HEK293 (cell line): ENCODE results near the gene DIP2B.
"Not testable (repeated sequence)": the region's sequence is repeated elsewhere in the genome, so short reads cannot be mapped to it uniquely, and the experiment has no call there.

Experiments
- CTCF ChIA-PET: fragments of 350-600 bp; formaldehyde crosslinking; extraction: SDS; loops from one replicate; lab custom pipeline; 2021; ENCODE audit warnings: antibody characterized with exemption; lab: Yijun Ruan, JAX
- POLR2A ChIA-PET: fragments of 300-600 bp; formaldehyde crosslinking; extraction: SDS; loops from one replicate; lab custom pipeline; 2020; ENCODE audit warnings: antibody characterized with exemption, inconsistent platforms; lab: Yijun Ruan, JAX
- H3K27ac ChIP-seq: fragments of 200-500 bp; sonication (Bioruptor generic); 2 replicates; pipeline ENCODE4 v1.5.1; 2014; ENCODE audit warnings: low read depth, low read length, control low read depth, inconsistent platforms; ENCODE audit errors: extremely low read depth
- H3K36me3 ChIP-seq, 2 experiments: fragments of 200-500 bp in 1 of 2; sonication (Bioruptor generic) in 1 of 2; 1 replicate in 1 of 2; 2 replicates in 1 of 2; pipeline ENCODE4 v1.5.1; 2014 to 2017; ENCODE audit warnings: inconsistent platforms in 2 of 2, low read length in 2 of 2; ENCODE audit not compliant: control insufficient read depth in 2 of 2, insufficient read depth in 1 of 2
- H3K4me1 ChIP-seq: fragments of 200-500 bp; sonication (Bioruptor generic); 2 replicates; pipeline ENCODE4 v1.5.1; 2014; ENCODE audit warnings: mild to moderate bottlenecking, low read length, inconsistent platforms; ENCODE audit not compliant: control insufficient read depth, insufficient read depth
- H3K4me3 ChIP-seq: 2 replicates; pipeline ENCODE4 v1.5.1; 2011; ENCODE audit warnings: low read depth, mild to moderate bottlenecking, control low read depth, low read length, moderate library complexity
- H3K9me3 ChIP-seq: fragments of 200-500 bp; sonication (Bioruptor generic); 2 replicates; pipeline ENCODE4 v1.5.1; 2014; ENCODE audit warnings: low read depth, low read length, inconsistent platforms; ENCODE audit not compliant: control insufficient read depth, insufficient read depth
- GLIS1 ChIP-seq: fragments of 450-650 bp; formaldehyde crosslinking; IDR thresholded peaks from 2 replicates; pipeline ENCODE4 v1.5.1; 2016; ENCODE audit warnings: missing biosample characterization, missing genetic modification characterization
- IKZF3 ChIP-seq: fragments of 450-650 bp; IDR thresholded peaks from 2 replicates; pipeline ENCODE4 v1.5.0; 2018; ENCODE audit warnings: missing biosample characterization, mild to moderate bottlenecking, missing genetic modification characterization, moderate library complexity
- KLF10 ChIP-seq: fragments of 450-650 bp; IDR thresholded peaks from 2 replicates; pipeline ENCODE4 v1.5.1; 2018; ENCODE audit warnings: missing biosample characterization, mild to moderate bottlenecking, missing genetic modification characterization
- KLF17 ChIP-seq: fragments of 450-650 bp; formaldehyde crosslinking; IDR thresholded peaks from 2 replicates; pipeline ENCODE4 v1.5.1; 2016; ENCODE audit warnings: missing biosample characterization, missing genetic modification characterization
- OSR2 ChIP-seq: fragments of 450-650 bp; formaldehyde crosslinking; IDR thresholded peaks from 2 replicates; pipeline ENCODE4 v1.5.1; 2016; ENCODE audit warnings: missing biosample characterization, missing genetic modification characterization
- REPIN1 ChIP-seq: fragments of 450-650 bp; formaldehyde crosslinking; IDR thresholded peaks from 2 replicates; pipeline ENCODE4 v1.5.1; 2017; ENCODE audit warnings: missing biosample characterization, missing genetic modification characterization, low read depth
- SCRT2 ChIP-seq: fragments of 450-650 bp; formaldehyde crosslinking; IDR thresholded peaks from 2 replicates; pipeline ENCODE4 v1.5.1; 2016; ENCODE audit warnings: missing biosample characterization, missing genetic modification characterization
- ZFP37 ChIP-seq: fragments of 450-650 bp; formaldehyde crosslinking; IDR thresholded peaks from 2 replicates; pipeline ENCODE4 v1.5.1; 2016; ENCODE audit warnings: missing biosample characterization, missing genetic modification characterization
- ZNF133 ChIP-seq: fragments of 450-650 bp; formaldehyde crosslinking; IDR thresholded peaks from 2 replicates; pipeline ENCODE4 v1.5.1; 2016; ENCODE audit warnings: missing biosample characterization, missing genetic modification characterization
- ZNF155 ChIP-seq: fragments of 450-650 bp; formaldehyde crosslinking; IDR thresholded peaks from 2 replicates; pipeline ENCODE4 v1.5.1; 2016; ENCODE audit warnings: missing biosample characterization, missing genetic modification characterization
- ZNF19 ChIP-seq: fragments of 450-650 bp; formaldehyde crosslinking; IDR thresholded peaks from 2 replicates; pipeline ENCODE4; 2016; ENCODE audit warnings: missing biosample characterization, missing genetic modification characterization, low read depth
- ZNF202 ChIP-seq: fragments of 450-650 bp; formaldehyde crosslinking; IDR thresholded peaks from 2 replicates; pipeline ENCODE4 v1.5.1; 2016; ENCODE audit warnings: missing biosample characterization, missing genetic modification characterization, borderline replicate concordance
- ZNF350 ChIP-seq: fragments of 450-650 bp; formaldehyde crosslinking; IDR thresholded peaks from 2 replicates; pipeline ENCODE4 v1.5.0; 2017; ENCODE audit warnings: missing biosample characterization, mild to moderate bottlenecking, missing genetic modification characterization
- ZNF354C ChIP-seq: fragments of 450-650 bp; formaldehyde crosslinking; IDR thresholded peaks from 2 replicates; pipeline ENCODE4 v1.5.1; 2016; ENCODE audit warnings: missing biosample characterization, missing genetic modification characterization, low read depth, borderline replicate concordance
- ZNF404 ChIP-seq: fragments of 450-650 bp; formaldehyde crosslinking; IDR thresholded peaks from 2 replicates; pipeline ENCODE4 v1.5.1; 2017; ENCODE audit warnings: missing biosample characterization, missing genetic modification characterization
- ZNF518A ChIP-seq: fragments of 450-650 bp; formaldehyde crosslinking; conservative IDR thresholded peaks from 2 replicates; pipeline ENCODE4 v1.5.1; 2016; ENCODE audit warnings: low read depth, missing biosample characterization, missing genetic modification characterization
- ZNF561 ChIP-seq: fragments of 450-650 bp; IDR thresholded peaks from 2 replicates; pipeline ENCODE4 v1.5.1; 2018; ENCODE audit warnings: missing biosample characterization, missing genetic modification characterization, borderline replicate concordance
- ZNF664 ChIP-seq: fragments of 450-650 bp; formaldehyde crosslinking; IDR thresholded peaks from 2 replicates; pipeline ENCODE4 v1.5.1; 2016; ENCODE audit warnings: missing biosample characterization, missing genetic modification characterization
- ZNF701 ChIP-seq: fragments of 450-650 bp; formaldehyde crosslinking; IDR thresholded peaks from 2 replicates; pipeline ENCODE4 v1.5.1; 2016; ENCODE audit warnings: missing biosample characterization, missing genetic modification characterization
- ZNF792 ChIP-seq: fragments of 450-650 bp; formaldehyde crosslinking; IDR thresholded peaks from 2 replicates; pipeline ENCODE4 v1.5.1; 2016; ENCODE audit warnings: missing biosample characterization, missing genetic modification characterization
- ZSCAN30 ChIP-seq: fragments of 450-650 bp; IDR thresholded peaks from 2 replicates; pipeline ENCODE4 v1.5.1; 2018; ENCODE audit warnings: missing biosample characterization, mild to moderate bottlenecking, missing genetic modification characterization, moderate library complexity
- ZSCAN4 ChIP-seq: fragments of 450-650 bp; formaldehyde crosslinking; IDR thresholded peaks from 2 replicates; pipeline ENCODE4 v1.5.1; 2017; ENCODE audit warnings: missing biosample characterization, missing genetic modification characterization
- ZXDB ChIP-seq: fragments of 450-650 bp; formaldehyde crosslinking; IDR thresholded peaks from 2 replicates; pipeline ENCODE4 v1.5.1; 2016; ENCODE audit warnings: missing biosample characterization, missing genetic modification characterization

The DIP2B gene

GRCh38 chr12:50768391-50768790 is 263.6 kb downstream of the DIP2B start:
- Histone ChIP-seq H3K36me3 (peaks cover 0 to 9% of the 10 kb centered on the region in 2 experiments; a peak in 2 of 3 replicates), H3K4me3 (no peak overlapping the region), H3K27ac (no peak overlapping the region), H3K4me1 (0 out of 2 replicates have a peak, but pooled peaks cover 7% of the 10 kb centered on the region), H3K9me3 (no peaks in the 10 kb centered on the region)
- ChIA-PET CTCF (interaction anchor here (0.6 to 1.8 kb wide), 3 partner anchors 19 to 1503 kb away, joined by 4 to 6 read pairs (median 5); no protein-coding TSS in a partner anchor), POLR2A (no interaction called here)
- TF ChIP-seq ZXDB (tag by site-specific recombination) = 0 out of 2 replicates have a peak, but pooled peaks have one; percentile 8
- TF ChIP-seq ZNF202 (tag by site-specific recombination) = no peak
- TF ChIP-seq, all 188 proteins: peak for 1

GRCh38 chr12:50768813-50769212 is 264.0 kb downstream of the DIP2B start:
- H3K36me3 ChIP-seq = not testable (repeated sequence)
- TF ChIP-seq ZNF664 (peak; percentile 85), GLIS1 (0 out of 2 replicates have a peak, but pooled peaks have one; percentile 6), ZNF561 (tag by site-specific recombination) (0 out of 2 replicates have a peak, but pooled peaks have one; percentile 21), ZSCAN30 (tag by site-specific recombination) (peak; percentile 18; the same call in 1 of the 2 replicates)
- TF ChIP-seq, all 188 proteins: peak for 4; not testable (repeated sequence) for 184
- H3K4me1 ChIP-seq, H3K4me3 ChIP-seq, POLR2A ChIA-PET, H3K9me3 ChIP-seq, H3K27ac ChIP-seq: not testable (repeated sequence)
- CTCF ChIA-PET = interaction anchor here (0.6 to 1.8 kb wide), 3 partner anchors 18 to 1503 kb away, joined by 4 to 6 read pairs (median 5); no protein-coding TSS in a partner anchor

GRCh38 chr12:50771409-50771808 is 266.6 kb downstream of the DIP2B start:
- CTCF ChIA-PET = interaction anchor here (0.8 kb wide), 1 partner anchor 481 kb away, joined by 3 read pairs; no protein-coding TSS in a partner anchor
- no peak for TF ChIP-seq ZFP37 (tag by site-specific recombination)
- TF ChIP-seq ZNF792 (tag by site-specific recombination) = no peak
- no peak for TF ChIP-seq REPIN1 (tag by site-specific recombination)
- no peak for TF ChIP-seq OSR2
- no peak for TF ChIP-seq ZNF404 (tag by site-specific recombination)
- TF ChIP-seq KLF10 = no peak
- no peak for TF ChIP-seq IKZF3
- TF ChIP-seq ZNF155 = no peak
- TF ChIP-seq ZSCAN4 = no peak
- TF ChIP-seq ZNF354C = no peak
- TF ChIP-seq ZNF133 (tag by site-specific recombination) = no peak
- no peak for TF ChIP-seq ZNF350 (tag by site-specific recombination)
- no peak for TF ChIP-seq KLF17 (tag by site-specific recombination)
- TF ChIP-seq ZNF19 (tag by site-specific recombination) = no peak
- TF ChIP-seq ZNF518A = no peak
- no peak for TF ChIP-seq SCRT2 (tag by site-specific recombination)
- no peak for TF ChIP-seq ZNF701
- H3K27ac ChIP-seq = no peak overlapping the region
- H3K4me1 ChIP-seq = 0 out of 2 replicates have a peak, but pooled peaks cover 7% of the 10 kb centered on the region
- peaks cover 0 to 9% of the 10 kb centered on the region in 2 experiments; a peak in 2 of 3 replicates for H3K36me3 ChIP-seq
- no peak overlapping the region for H3K4me3 ChIP-seq
- no peaks in the 10 kb centered on the region for H3K9me3 ChIP-seq
- POLR2A ChIA-PET = no interaction called here
